Tibial nerve (tissue), 3 donors: ENCODE data around the gene MMP28.

Experiments
- CTCF ChIP-seq, 5 experiments: fragments of 200-600 bp in 3 of 5; fragments of 450-650 bp in 2 of 5; sonication (generic) in 3 of 5; IDR thresholded peaks; one replicate each; pipeline ENCODE4 v1.5.1; 2016 to 2019; ENCODE audit warnings: antibody characterized with exemption in 5 of 5, mild to moderate bottlenecking in 3 of 5, moderate library complexity in 2 of 5
- POLR2A ChIP-seq, 2 donors: fragments of 450-650 bp; IDR thresholded peaks; one replicate each; pipeline ENCODE4 v1.6.1; 2017; ENCODE audit warnings: antibody characterized with exemption in 2 of 2, mild to moderate bottlenecking in 2 of 2, moderate library complexity in 2 of 2

DNA sequence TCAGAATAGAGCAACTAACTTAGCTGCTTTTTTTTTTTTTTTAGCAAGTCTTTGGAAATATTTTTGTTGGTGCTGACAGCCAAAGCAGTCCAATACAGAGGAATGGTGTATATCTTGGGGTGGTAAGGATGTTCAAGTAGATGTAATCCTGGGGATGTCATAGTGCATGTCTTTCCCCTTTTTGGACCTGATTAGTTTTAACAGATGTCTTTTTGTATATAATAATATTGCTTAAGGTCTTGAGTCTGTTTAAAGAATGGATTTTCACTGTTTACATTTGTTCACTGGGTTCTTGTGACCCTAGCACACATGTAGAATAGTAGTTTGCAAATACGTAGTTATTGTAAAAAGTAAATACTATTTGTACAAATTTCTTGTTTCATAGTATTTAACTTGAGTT, 21.8 kb upstream of the MMP28 start:
- TF ChIP-seq POLR2A (IDR thresholded peaks at IDR 0.05) (no peak), CTCF (IDR thresholded peaks at IDR 0.05) (no peak)
